PC-9 (cell line): ENCODE results near the gene PPFIA4. TPM values are rescaled to one million over a fixed set of nuclear protein-coding genes. Genes with fewer than 3 reads are reported as not detected.

ENCODE experiments used
- BruUV-seq: library from RNA; stranded (reverse); fragments of 400-500 nt; replicated peaks from 2 replicates; lab custom pipeline; 2021; lab: Mats Ljungman, UMichigan
- CTCF ChIA-PET: fragments of 300-600 bp; sonication (Branson Sonifier 250); formaldehyde crosslinking; loops from one replicate; lab custom pipeline; 2022; ENCODE audit warnings: antibody characterized with exemption; lab: Charles Lee
- POLR2A ChIA-PET: fragments of 300-600 bp; sonication (Branson Sonifier 250); formaldehyde crosslinking; loops from one replicate; lab custom pipeline; 2022; ENCODE audit warnings: antibody characterized with exemption; ENCODE audit not compliant: unreplicated experiment; lab: Charles Lee
- DNase-seq, 2 experiments: peaks; one replicate each; pipeline versions ENCODE4 v3.0.0 to v3.0.0-alpha.2; 2015 to 2022; ENCODE audit warnings: mixed read lengths in 1 of 2
- H2AFZ ChIP-seq: fragments of 200-600 bp; sonication (generic); 2 replicates; pipeline ENCODE4 v1.8.1; 2017; ENCODE audit warnings: antibody characterized with exemption
- H3F3A ChIP-seq: fragments of 200-600 bp; sonication (generic); 2 replicates; pipeline ENCODE4 v1.8.1; 2017; ENCODE audit warnings: antibody characterized with exemption, mild to moderate bottlenecking, low read depth; ENCODE audit not compliant: insufficient read depth
- H3K27ac ChIP-seq: fragments of 200-600 bp; sonication (generic); 2 replicates; pipeline ENCODE4 v1.6.1; 2016; ENCODE audit warnings: mixed run types
- H3K27me3 ChIP-seq: fragments of 200-600 bp; sonication (generic); 2 replicates; pipeline ENCODE4 v1.6.1; 2016; ENCODE audit warnings: low read depth, mixed run types; ENCODE audit not compliant: insufficient read depth
- H3K36me3 ChIP-seq: fragments of 200-600 bp; sonication (generic); 2 replicates; pipeline ENCODE4 v1.6.1; 2016; ENCODE audit warnings: low read depth, mixed run types
- H3K4me1 ChIP-seq: fragments of 200-600 bp; sonication (generic); replicated peaks from 2 replicates; pipeline ENCODE4 v1.6.1; 2016; ENCODE audit warnings: mixed run types; ENCODE audit not compliant: insufficient read depth
- H3K4me2 ChIP-seq: fragments of 200-600 bp; sonication (generic); 2 replicates; pipeline ENCODE4 v1.6.1; 2017; ENCODE audit warnings: mixed run types
- H3K4me3 ChIP-seq: fragments of 200-600 bp; sonication (generic); 2 replicates; pipeline ENCODE4 v1.6.1; 2016; ENCODE audit warnings: mixed run types
- H3K79me2 ChIP-seq: fragments of 200-600 bp; sonication (generic); 2 replicates; pipeline ENCODE4 v1.6.1; 2017; ENCODE audit warnings: low read depth, mixed run types
- H3K9me2 ChIP-seq: fragments of 200-600 bp; sonication (generic); 2 replicates; pipeline ENCODE4 v1.8.1; 2017; ENCODE audit warnings: mild to moderate bottlenecking; ENCODE audit not compliant: insufficient read depth
- H3K9me3 ChIP-seq: fragments of 200-600 bp; sonication (generic); 2 replicates; pipeline ENCODE4 v1.8.1; 2016; ENCODE audit warnings: low read depth; ENCODE audit not compliant: insufficient read depth
- H4K20me1 ChIP-seq: fragments of 200-600 bp; sonication (generic); 2 replicates; pipeline ENCODE4 v1.8.1; 2017; ENCODE audit not compliant: insufficient read depth
- CTCF ChIP-seq: fragments of 200-600 bp; sonication (generic); conservative IDR thresholded peaks from 2 replicates; pipeline ENCODE4 v1.6.1; 2017; ENCODE audit warnings: mixed run types, antibody characterized with exemption, mild to moderate bottlenecking, moderate library complexity
- EZH2 ChIP-seq: fragments of 200-600 bp; sonication (generic); IDR thresholded peaks from 2 replicates; pipeline ENCODE4 v1.8.0; 2017; ENCODE audit warnings: antibody characterized with exemption, low read depth
- intact Hi-C: fragments of 100-400 bp; cut with micrococcal nuclease; formaldehyde crosslinking; loops from one replicate; pipeline ENCODE4 v1.10.0; 2022; ENCODE audit not compliant: unreplicated experiment
- total RNA-seq: library from RNA; stranded (reverse); gene quantifications from 2 replicates; pipeline ENCODE4 v1.2.3, GENCODE V29; 2021

Gene PPFIA4
- total RNA-seq, 1 experiment from 2014 or later = 1.2 TPM

- Histone ChIP-seq H3K79me2 (no peaks in the 10 kb centered on the region), H3K9me2 (no peaks in the 10 kb centered on the region), H3K27me3 (0 out of 2 replicates have a peak, but pooled peaks cover 7% of the 10 kb centered on the region), H3K4me1 (peaks cover 8% of the 10 kb centered on the region; the same call in 1 of the 2 replicates), H3K36me3 (no peaks in the 10 kb centered on the region), H4K20me1 (no peaks in the 10 kb centered on the region), H2AFZ (no peak overlapping the region), H3K27ac (no peak overlapping the region), H3K4me3 (no peak overlapping the region), H3K4me2 (no peak overlapping the region), H3F3A (no peaks in the 10 kb centered on the region), H3K9me3 (no peaks in the 10 kb centered on the region)
- no peak for TF ChIP-seq EZH2
- no peak for TF ChIP-seq CTCF
- intact Hi-C loops = no loop called here
- CTCF ChIA-PET = no interaction called here
- BruUV-seq = no TSS peak
- DNase-seq = no peak
- POLR2A ChIA-PET = no interaction called here
These were observed 55.9 kb downstream of the PPFIA4 start for GRCh38 chr1:203082231-203082505.

GRCh38 chr1:203082571-203083462 is 56.5 kb downstream of the PPFIA4 start:
- CTCF ChIA-PET = interaction anchor here (0.7 to 1.1 kb wide), 2 partner anchors 50 to 134 kb away, joined by 4 to 9 read pairs; no protein-coding TSS in a partner anchor
- Histone ChIP-seq H3K27ac (no peak overlapping the region), H2AFZ (no peak overlapping the region), H3K9me2 (no peaks in the 10 kb centered on the region), H3K4me2 (no peak overlapping the region), H3F3A (no peaks in the 10 kb centered on the region), H3K36me3 (no peaks in the 10 kb centered on the region), H4K20me1 (no peaks in the 10 kb centered on the region), H3K4me1 (peaks cover 8% of the 10 kb centered on the region; the same call in 1 of the 2 replicates), H3K4me3 (no peak overlapping the region), H3K79me2 (no peaks in the 10 kb centered on the region), H3K27me3 (0 out of 2 replicates have a peak, but pooled peaks cover 3% of the 10 kb centered on the region), H3K9me3 (no peaks in the 10 kb centered on the region)
- POLR2A ChIA-PET = no interaction called here
- intact Hi-C loops = no loop called here
- no TSS peak for BruUV-seq
- no peak for DNase-seq
- no peak for TF ChIP-seq EZH2
- TF ChIP-seq CTCF = no peak

- no peaks in the 10 kb centered on the region for H3K9me3 ChIP-seq
- no TSS peak for BruUV-seq
- no peak overlapping the region for H3K4me3 ChIP-seq
- no peaks in the 10 kb centered on the region for H3K9me2 ChIP-seq
- no peak for TF ChIP-seq CTCF
- no peak for TF ChIP-seq EZH2
- H3K27me3 ChIP-seq = 0 out of 2 replicates have a peak, but pooled peaks cover 3% of the 10 kb centered on the region
- no peaks in the 10 kb centered on the region for H3K79me2 ChIP-seq
- H3K4me2 ChIP-seq = no peak overlapping the region
- H4K20me1 ChIP-seq = no peaks in the 10 kb centered on the region
- no peak overlapping the region for H3K27ac ChIP-seq
- H3F3A ChIP-seq = no peaks in the 10 kb centered on the region
- no peak for DNase-seq
- no peaks in the 10 kb centered on the region for H3K36me3 ChIP-seq
- CTCF ChIA-PET = interaction anchor here (0.7 to 1.1 kb wide), 2 partner anchors 49 to 133 kb away, joined by 4 to 9 read pairs; no protein-coding TSS in a partner anchor
- intact Hi-C loops = no loop called here
- H3K4me1 ChIP-seq = peaks cover 8% of the 10 kb centered on the region; the same call in 1 of the 2 replicates
- POLR2A ChIA-PET = no interaction called here
- no peak overlapping the region for H2AFZ ChIP-seq
These were observed 57.2 kb downstream of the PPFIA4 start for GRCh38 chr1:203083463-203083921.
